Prostate gland (tissue), 2 donors: ENCODE measurements around the gene PNLDC1.
"Not testable (repeated sequence)": the region's sequence is repeated elsewhere in the genome, so short reads cannot be mapped to it uniquely, and the experiment has no call there.

ENCODE experiments used
- POLR2A ChIP-seq: fragments of 450-650 bp; IDR thresholded peaks from one replicate; pipeline ENCODE4 v1.6.1; 2016; ENCODE audit warnings: antibody characterized with exemption, mild to moderate bottlenecking
- POLR2AphosphoS5 ChIP-seq: sonication (generic); formaldehyde crosslinking; IDR thresholded peaks from one replicate; pipeline ENCODE4 v1.6.1; 2017; ENCODE audit warnings: antibody characterized with exemption
- TF ChIP-seq, protein P1 (sequence below), 4 experiments: fragments of 200-600 bp in 2 of 4; fragments of 450-650 bp in 2 of 4; sonication (generic) in 2 of 4; IDR thresholded peaks; 1 replicate in 3 of 4; 2 replicates in 1 of 4; pipeline ENCODE4 v1.5.1; 2016 to 2019; ENCODE audit warnings: antibody characterized with exemption in 4 of 4, mild to moderate bottlenecking in 2 of 4, moderate library complexity in 2 of 4

GRCh38 chr6:159824690-159825089 is 24.6 kb downstream of the PNLDC1 start:
- not testable (repeated sequence) for TF ChIP-seq POLR2A, POLR2AphosphoS5
- TF ChIP-seq, protein P1, sequence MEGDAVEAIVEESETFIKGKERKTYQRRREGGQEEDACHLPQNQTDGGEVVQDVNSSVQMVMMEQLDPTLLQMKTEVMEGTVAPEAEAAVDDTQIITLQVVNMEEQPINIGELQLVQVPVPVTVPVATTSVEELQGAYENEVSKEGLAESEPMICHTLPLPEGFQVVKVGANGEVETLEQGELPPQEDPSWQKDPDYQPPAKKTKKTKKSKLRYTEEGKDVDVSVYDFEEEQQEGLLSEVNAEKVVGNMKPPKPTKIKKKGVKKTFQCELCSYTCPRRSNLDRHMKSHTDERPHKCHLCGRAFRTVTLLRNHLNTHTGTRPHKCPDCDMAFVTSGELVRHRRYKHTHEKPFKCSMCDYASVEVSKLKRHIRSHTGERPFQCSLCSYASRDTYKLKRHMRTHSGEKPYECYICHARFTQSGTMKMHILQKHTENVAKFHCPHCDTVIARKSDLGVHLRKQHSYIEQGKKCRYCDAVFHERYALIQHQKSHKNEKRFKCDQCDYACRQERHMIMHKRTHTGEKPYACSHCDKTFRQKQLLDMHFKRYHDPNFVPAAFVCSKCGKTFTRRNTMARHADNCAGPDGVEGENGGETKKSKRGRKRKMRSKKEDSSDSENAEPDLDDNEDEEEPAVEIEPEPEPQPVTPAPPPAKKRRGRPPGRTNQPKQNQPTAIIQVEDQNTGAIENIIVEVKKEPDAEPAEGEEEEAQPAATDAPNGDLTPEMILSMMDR (IDR thresholded peaks at IDR 0.05), result not testable (repeated sequence)
